ENCODE results near the gene RAB35.
"Not testable (repeated sequence)": the region's sequence is repeated elsewhere in the genome, so short reads cannot be mapped to it uniquely, and the experiment has no call there.

RAB35 gene

GRCh38 chr12:120055231-120056000 is 61.1 kb downstream of the RAB35 start:
- peak overlapping the region; percentile 22; the same call in 1 of the 2 replicates for H3K27ac ChIP-seq
- TF ChIP-seq CTCF (conservative IDR thresholded peaks at IDR 0.05) = no peak

GRCh38 chr12:120054293-120054692 is 62.3 kb downstream of the RAB35 start:
- TF ChIP-seq CTCF (conservative IDR thresholded peaks at IDR 0.05) = no peak
- no peak overlapping the region for H3K27ac ChIP-seq

- no peak overlapping the region for H3K27ac ChIP-seq
Measured at GRCh38 chr12:120051535-120051934, 65.0 kb downstream of the RAB35 start.

GRCh38 chr12:120049426-120049825 is 67.1 kb downstream of the RAB35 start:
- no peak for TF ChIP-seq CTCF (conservative IDR thresholded peaks at IDR 0.05)
- peak overlapping the region; percentile 65; the same call in 1 of the 2 replicates for H3K27ac ChIP-seq

More at GRCh38 chr12:120051535-120051934, 65.0 kb downstream of the RAB35 start:
- no peak for TF ChIP-seq CTCF (conservative IDR thresholded peaks at IDR 0.05)

GRCh38 chr12:120048263-120048662 is 68.3 kb downstream of the RAB35 start:
- peak overlapping the region; percentile 65 for H3K27ac ChIP-seq
- no peak for TF ChIP-seq CTCF (conservative IDR thresholded peaks at IDR 0.05)

GRCh38 chr12:120047072-120047471 is 69.5 kb downstream of the RAB35 start:
- TF ChIP-seq CTCF (conservative IDR thresholded peaks at IDR 0.05) = no peak
- H3K27ac ChIP-seq = peak overlapping the region; percentile 65

- not testable (repeated sequence) for H3K27ac ChIP-seq
Measured at GRCh38 chr12:120045367-120045766, 71.2 kb downstream of the RAB35 start.
